ENCODE results near the gene BLZF1. TPM values are rescaled to one million over a fixed set of nuclear protein-coding genes. Genes with fewer than 3 reads are reported as not detected.

Gene BLZF1
- total RNA-seq, 2 experiments from 2014 or later = 7.1 to 14.3 TPM

DNA sequence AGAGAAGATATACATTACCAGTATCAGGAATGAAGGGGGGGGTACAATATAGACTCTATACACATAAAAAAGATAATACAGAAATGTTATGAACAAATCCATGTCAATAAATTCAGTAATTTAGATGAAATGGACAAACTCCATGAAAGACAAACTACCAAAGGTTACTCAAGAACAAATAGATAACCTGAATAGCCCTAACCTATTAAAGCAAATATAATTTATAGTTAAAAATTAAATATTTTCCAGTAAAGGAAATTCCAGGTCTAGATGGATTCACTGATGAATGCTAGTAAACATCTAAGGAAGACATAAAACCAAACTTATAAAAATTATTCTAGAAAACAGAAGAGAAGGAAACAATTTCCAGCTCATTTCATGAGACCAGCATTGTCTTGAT, 13.2 kb downstream of the BLZF1 start:
- no peaks in the 10 kb centered on the region for H3K79me2 ChIP-seq (ENCODE audit: insufficient read depth, low read depth, low read length)
- H3K27ac ChIP-seq (ENCODE audit: low read depth, low read length, poor library complexity, severe bottlenecking) = no peak overlapping the region
- H3K9me3 ChIP-seq (ENCODE audit: low read length) = no peaks in the 10 kb centered on the region
- TF ChIP-seq EZH2phosphoT487 (IDR thresholded peaks at IDR 0.05; ENCODE audit: borderline replicate concordance, low read depth, low read length) = no peak
- TF ChIP-seq, protein P1, sequence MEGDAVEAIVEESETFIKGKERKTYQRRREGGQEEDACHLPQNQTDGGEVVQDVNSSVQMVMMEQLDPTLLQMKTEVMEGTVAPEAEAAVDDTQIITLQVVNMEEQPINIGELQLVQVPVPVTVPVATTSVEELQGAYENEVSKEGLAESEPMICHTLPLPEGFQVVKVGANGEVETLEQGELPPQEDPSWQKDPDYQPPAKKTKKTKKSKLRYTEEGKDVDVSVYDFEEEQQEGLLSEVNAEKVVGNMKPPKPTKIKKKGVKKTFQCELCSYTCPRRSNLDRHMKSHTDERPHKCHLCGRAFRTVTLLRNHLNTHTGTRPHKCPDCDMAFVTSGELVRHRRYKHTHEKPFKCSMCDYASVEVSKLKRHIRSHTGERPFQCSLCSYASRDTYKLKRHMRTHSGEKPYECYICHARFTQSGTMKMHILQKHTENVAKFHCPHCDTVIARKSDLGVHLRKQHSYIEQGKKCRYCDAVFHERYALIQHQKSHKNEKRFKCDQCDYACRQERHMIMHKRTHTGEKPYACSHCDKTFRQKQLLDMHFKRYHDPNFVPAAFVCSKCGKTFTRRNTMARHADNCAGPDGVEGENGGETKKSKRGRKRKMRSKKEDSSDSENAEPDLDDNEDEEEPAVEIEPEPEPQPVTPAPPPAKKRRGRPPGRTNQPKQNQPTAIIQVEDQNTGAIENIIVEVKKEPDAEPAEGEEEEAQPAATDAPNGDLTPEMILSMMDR (conservative IDR thresholded peaks at IDR 0.05; ENCODE audit: low read length) = no peak
- no peak overlapping the region for H3K4me2 ChIP-seq (ENCODE audit: low read length)
- H4K20me1 ChIP-seq (ENCODE audit: insufficient read depth, low read length) = no peaks in the 10 kb centered on the region
- ChIA-PET POLR2A (interaction anchor here (1.0 kb wide), 1 partner anchor 321 kb away, joined by 4 read pairs; no protein-coding TSS in a partner anchor), CTCF (ENCODE audit: unreplicated experiment) (no interaction called here)
- no TSS peak for BruUV-seq (replicated peaks)
- H2AFZ ChIP-seq (ENCODE audit: low read length) = no peak overlapping the region
- no peaks in the 10 kb centered on the region for H3K9me2 ChIP-seq (ENCODE audit: insufficient read depth, low read length)
- intact Hi-C loops (cut with micrococcal nuclease; ENCODE audit: unreplicated experiment) = no loop called here
- peaks cover 49% of the 10 kb centered on the region; the same call in 1 of the 2 replicates for H3K36me3 ChIP-seq (ENCODE audit: insufficient read depth, low read length)
- no peak for DNase-seq (ENCODE audit: low spot score)
- no peaks in the 10 kb centered on the region for H3K4me1 ChIP-seq (ENCODE audit: insufficient read depth, low read length, poor library complexity, severe bottlenecking)
- no peak overlapping the region for H3K4me3 ChIP-seq (ENCODE audit: low read depth, low read length, poor library complexity, severe bottlenecking)

DNA sequence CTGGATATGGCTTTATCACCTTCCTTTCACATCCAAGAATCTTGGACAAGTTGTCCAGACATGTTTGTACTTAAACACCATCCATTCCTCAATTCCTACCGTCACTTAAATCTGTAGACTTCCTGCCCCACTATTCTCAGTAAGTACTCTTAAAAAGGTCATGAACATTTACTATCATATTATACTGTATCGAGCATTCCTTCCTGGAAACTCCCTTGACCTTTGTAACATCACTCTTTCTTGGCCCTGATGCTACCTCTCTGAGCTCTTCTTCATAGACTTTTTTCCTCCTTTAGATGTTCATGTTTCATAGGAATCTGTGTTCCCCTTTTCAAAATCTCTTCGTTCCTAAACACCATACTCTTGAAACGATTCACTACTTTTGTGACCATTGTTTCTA, 15.5 kb downstream of the BLZF1 start:
- BruUV-seq (replicated peaks) = no TSS peak

DNA sequence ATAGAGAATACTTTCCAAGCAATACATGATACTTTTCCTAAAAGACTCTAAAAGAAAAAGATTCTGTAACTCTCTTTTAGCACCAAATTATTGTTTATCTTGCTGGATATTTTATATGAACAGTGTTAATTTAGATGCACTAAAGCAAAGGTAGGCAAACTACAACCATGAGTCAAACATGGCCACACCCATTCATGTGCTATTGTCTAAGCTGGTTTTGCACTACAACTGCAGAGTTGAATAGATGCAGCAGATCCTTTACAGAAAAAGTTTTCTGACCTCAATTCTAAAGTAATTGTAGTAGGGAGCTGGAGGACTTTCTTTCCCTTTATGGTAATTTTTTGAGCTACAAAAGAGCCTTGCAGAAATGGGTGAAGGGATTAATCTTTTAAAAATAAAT, 19.4 kb downstream of the BLZF1 start:
- H3K79me2 ChIP-seq (ENCODE audit: insufficient read depth, low read depth, low read length) = no peaks in the 10 kb centered on the region
- peaks cover 46% of the 10 kb centered on the region for H3K36me3 ChIP-seq (ENCODE audit: insufficient read depth, low read length)
- POLR2A ChIA-PET = interaction anchor here (0.5 to 0.7 kb wide), 3 partner anchors 9 to 161 kb away, joined by 3 to 4 read pairs (median 3); no protein-coding TSS in a partner anchor
- no peaks in the 10 kb centered on the region for H4K20me1 ChIP-seq (ENCODE audit: insufficient read depth, low read length)
- H3K4me1 ChIP-seq (ENCODE audit: insufficient read depth, low read length, poor library complexity, severe bottlenecking) = no peaks in the 10 kb centered on the region
- no peak overlapping the region for H2AFZ ChIP-seq (ENCODE audit: low read length)
- no peak for DNase-seq (ENCODE audit: low spot score)
- TF ChIP-seq, protein P1 (conservative IDR thresholded peaks at IDR 0.05; ENCODE audit: low read length) = no peak
- no peak for TF ChIP-seq EZH2phosphoT487 (IDR thresholded peaks at IDR 0.05; ENCODE audit: borderline replicate concordance, low read depth, low read length)
- no peak overlapping the region for H3K27ac ChIP-seq (ENCODE audit: low read depth, low read length, poor library complexity, severe bottlenecking)
- no TSS peak for BruUV-seq (replicated peaks)
- no peaks in the 10 kb centered on the region for H3K9me3 ChIP-seq (ENCODE audit: low read length)
- no peaks in the 10 kb centered on the region for H3K9me2 ChIP-seq (ENCODE audit: insufficient read depth, low read length)
- H3K4me2 ChIP-seq (ENCODE audit: low read length) = no peak overlapping the region
- CTCF ChIA-PET (ENCODE audit: unreplicated experiment) = no interaction called here
- intact Hi-C loops (cut with micrococcal nuclease; ENCODE audit: unreplicated experiment) = no loop called here
- no peak overlapping the region for H3K4me3 ChIP-seq (ENCODE audit: low read depth, low read length, poor library complexity, severe bottlenecking)

More for the DNA sequence above, 15.5 kb downstream of the BLZF1 start:
- Histone ChIP-seq H4K20me1 (ENCODE audit: insufficient read depth, low read length) (no peaks in the 10 kb centered on the region), H3K36me3 (ENCODE audit: insufficient read depth, low read length) (peaks cover 41% of the 10 kb centered on the region), H2AFZ (ENCODE audit: low read length) (no peak overlapping the region), H3K79me2 (ENCODE audit: insufficient read depth, low read depth, low read length) (no peaks in the 10 kb centered on the region), H3K4me1 (ENCODE audit: insufficient read depth, low read length, poor library complexity, severe bottlenecking) (no peaks in the 10 kb centered on the region), H3K4me2 (ENCODE audit: low read length) (no peak overlapping the region), H3K9me3 (ENCODE audit: low read length) (no peaks in the 10 kb centered on the region), H3K27ac (ENCODE audit: low read depth, low read length, poor library complexity, severe bottlenecking) (no peak overlapping the region), H3K4me3 (ENCODE audit: low read depth, low read length, poor library complexity, severe bottlenecking) (no peak overlapping the region), H3K9me2 (ENCODE audit: insufficient read depth, low read length) (no peaks in the 10 kb centered on the region)
- intact Hi-C loops (cut with micrococcal nuclease; ENCODE audit: unreplicated experiment) = no loop called here
- no peak for DNase-seq (ENCODE audit: low spot score)
- POLR2A ChIA-PET = interaction anchor here (0.7 kb wide), 1 partner anchor 38 kb away, joined by 4 read pairs; no protein-coding TSS in a partner anchor
- CTCF ChIA-PET (ENCODE audit: unreplicated experiment) = no interaction called here
- TF ChIP-seq EZH2phosphoT487 (IDR thresholded peaks at IDR 0.05; ENCODE audit: borderline replicate concordance, low read depth, low read length) = no peak
- TF ChIP-seq, protein P1 (conservative IDR thresholded peaks at IDR 0.05; ENCODE audit: low read length) = no peak

Measured in OCI-LY7 (cell line).